ENCODE data around the gene IGSF3. TPM values are rescaled to one million over a fixed set of nuclear protein-coding genes. Genes with fewer than 3 reads are reported as not detected.
A peak's percentile ranks its signal among the peaks of the same experiment; 100 is the strongest.
"Not testable (repeated sequence)": the region's sequence is repeated elsewhere in the genome, so short reads cannot be mapped to it uniquely, and the experiment has no call there.

The IGSF3 gene
- total RNA-seq, 1 donor from 2014 or later: 7.2 TPM

- H3K36me3 Mint-ChIP-seq (ENCODE audit: low read depth); H3K4me3 Mint-ChIP-seq; DNase-seq; H3K9me3 Mint-ChIP-seq; H3K27me3 Mint-ChIP-seq; CTCF ChIA-PET; H3K27ac Mint-ChIP-seq; POLR2A ChIA-PET; ATAC-seq (ENCODE audit: low read depth): not testable (repeated sequence)
- peaks cover 20% of the 10 kb centered on the region for H3K4me1 Mint-ChIP-seq
- intact Hi-C loops (cut with micrococcal nuclease): loop anchor here (5.0 kb wide), 1 partner anchor 74 kb away; no protein-coding TSS in a partner anchor
Observed at GRCh38 chr1:116598420-116599036, 69.0 kb downstream of the IGSF3 start.

GRCh38 chr1:116597388-116597787 lies 70.1 kb downstream of the IGSF3 start:
- POLR2A ChIA-PET; DNase-seq; H3K9me3 Mint-ChIP-seq; H3K27me3 Mint-ChIP-seq; H3K27ac Mint-ChIP-seq; ATAC-seq (ENCODE audit: low read depth); H3K36me3 Mint-ChIP-seq (ENCODE audit: low read depth); H3K4me3 Mint-ChIP-seq: not testable (repeated sequence)
- H3K4me1 Mint-ChIP-seq: peaks cover 20% of the 10 kb centered on the region
- CTCF ChIA-PET: interaction anchor here (2.2 to 3.6 kb wide), 5 partner anchors 21 to 111 kb away, joined by 8 to 56 read pairs (median 13); no protein-coding TSS in a partner anchor
- intact Hi-C loops (cut with micrococcal nuclease): loop anchor here (5.0 kb wide), 1 partner anchor 75 kb away; no protein-coding TSS in a partner anchor

DNA sequence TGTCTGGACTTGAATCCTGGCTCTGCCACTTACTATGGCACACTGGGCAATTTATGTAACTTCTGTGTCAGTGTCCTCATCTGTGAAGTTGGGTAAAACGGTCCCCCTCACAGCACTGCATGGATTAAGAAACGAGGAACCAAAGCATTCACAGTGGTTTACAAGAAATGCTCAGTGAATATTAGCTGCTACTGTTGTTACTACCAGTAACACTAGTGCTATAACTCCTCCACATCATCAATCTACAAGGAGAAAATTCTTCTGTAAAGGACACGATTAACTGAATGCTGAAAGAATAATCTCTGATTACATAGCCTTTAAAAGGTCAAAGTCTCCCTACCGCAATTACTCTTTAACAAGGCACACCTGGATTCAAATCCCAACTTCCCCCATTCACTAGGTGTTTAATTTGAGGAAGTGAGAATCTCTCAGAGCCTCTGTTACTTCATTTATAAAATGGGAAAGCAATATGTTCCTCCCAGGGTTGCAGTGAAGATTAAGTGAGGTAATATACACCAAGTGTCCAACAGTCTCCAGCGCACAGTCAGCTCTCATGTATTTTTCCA lies 70.7 kb downstream of the IGSF3 start:
- DNase-seq; H3K36me3 Mint-ChIP-seq (ENCODE audit: low read depth); H3K27me3 Mint-ChIP-seq; H3K4me3 Mint-ChIP-seq; H3K9me3 Mint-ChIP-seq; H3K27ac Mint-ChIP-seq: not testable (repeated sequence)
- intact Hi-C loops (cut with micrococcal nuclease): loop anchor here (1.0 to 5.0 kb wide), 3 partner anchors 23 to 458 kb away; no protein-coding TSS in a partner anchor
- peaks cover 20% of the 10 kb centered on the region for H3K4me1 Mint-ChIP-seq
- ATAC-seq (ENCODE audit: low read depth): peak; percentile 25
- ChIA-PET CTCF (interaction anchor here (0.8 to 3.6 kb wide), 12 partner anchors 10 to 458 kb away, joined by 3 to 56 read pairs (median 8); partner anchors contain the start of gene CD58), POLR2A (interaction anchor here (1.0 to 2.8 kb wide), 3 partner anchors 22 to 40 kb away, joined by 3 to 13 read pairs (median 11); partner anchors contain the start of gene CD58)

DNA sequence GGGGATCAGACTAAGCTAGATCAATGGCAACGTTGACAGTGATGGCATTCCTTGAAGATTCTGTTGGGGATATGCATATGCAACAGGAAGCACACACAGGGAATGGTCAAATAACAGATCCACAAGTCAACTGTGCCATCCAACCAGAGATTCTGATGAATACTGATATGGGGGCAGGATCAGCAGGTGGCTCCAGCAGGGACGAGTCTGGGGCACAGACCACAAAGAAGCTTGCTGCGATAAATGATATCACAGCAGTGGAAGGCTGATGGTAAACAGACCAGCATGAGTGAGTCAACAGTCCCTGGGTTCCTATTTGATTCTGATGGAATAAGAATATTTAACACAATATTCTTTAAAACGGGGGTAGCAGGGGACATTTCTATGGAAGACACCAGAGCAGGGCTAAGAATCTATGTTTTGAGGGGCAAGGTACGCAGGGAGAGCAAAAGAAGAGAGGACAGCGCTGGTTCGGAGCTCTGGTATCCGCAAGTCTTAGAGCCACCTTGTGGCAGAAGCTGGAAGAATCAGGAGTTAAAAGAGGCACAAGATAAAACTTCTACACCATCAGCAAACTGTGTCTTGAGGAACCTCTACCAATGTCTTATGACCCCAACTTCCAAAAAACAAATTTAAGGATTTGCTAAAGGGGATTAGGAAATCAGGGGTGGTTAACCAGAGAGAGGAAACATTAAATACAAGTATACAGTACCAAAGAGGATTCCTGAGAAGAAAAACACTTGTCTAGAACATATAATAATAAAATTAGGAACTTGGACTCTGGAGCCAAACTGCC lies 71.4 kb downstream of the IGSF3 start:
- ChIA-PET POLR2A (interaction anchor here (1.0 to 2.8 kb wide), 3 partner anchors 21 to 39 kb away, joined by 3 to 13 read pairs (median 11); partner anchors contain the start of gene CD58), CTCF (interaction anchor here (0.8 to 3.6 kb wide), 15 partner anchors 10 to 457 kb away, joined by 3 to 56 read pairs (median 7); partner anchors contain the start of gene CD58)
- peaks cover 20% of the 10 kb centered on the region for H3K4me1 Mint-ChIP-seq
- H3K27me3 Mint-ChIP-seq; H3K36me3 Mint-ChIP-seq (ENCODE audit: low read depth); DNase-seq; H3K9me3 Mint-ChIP-seq: not testable (repeated sequence)
- peak overlapping the region; percentile 37 for H3K27ac Mint-ChIP-seq
- peak; percentile 82 for ATAC-seq (ENCODE audit: low read depth)
- intact Hi-C loops (cut with micrococcal nuclease): loop anchor here (1.0 to 5.0 kb wide), 3 partner anchors 22 to 457 kb away; no protein-coding TSS in a partner anchor
- peak overlapping the region; percentile 67 for H3K4me3 Mint-ChIP-seq

DNA sequence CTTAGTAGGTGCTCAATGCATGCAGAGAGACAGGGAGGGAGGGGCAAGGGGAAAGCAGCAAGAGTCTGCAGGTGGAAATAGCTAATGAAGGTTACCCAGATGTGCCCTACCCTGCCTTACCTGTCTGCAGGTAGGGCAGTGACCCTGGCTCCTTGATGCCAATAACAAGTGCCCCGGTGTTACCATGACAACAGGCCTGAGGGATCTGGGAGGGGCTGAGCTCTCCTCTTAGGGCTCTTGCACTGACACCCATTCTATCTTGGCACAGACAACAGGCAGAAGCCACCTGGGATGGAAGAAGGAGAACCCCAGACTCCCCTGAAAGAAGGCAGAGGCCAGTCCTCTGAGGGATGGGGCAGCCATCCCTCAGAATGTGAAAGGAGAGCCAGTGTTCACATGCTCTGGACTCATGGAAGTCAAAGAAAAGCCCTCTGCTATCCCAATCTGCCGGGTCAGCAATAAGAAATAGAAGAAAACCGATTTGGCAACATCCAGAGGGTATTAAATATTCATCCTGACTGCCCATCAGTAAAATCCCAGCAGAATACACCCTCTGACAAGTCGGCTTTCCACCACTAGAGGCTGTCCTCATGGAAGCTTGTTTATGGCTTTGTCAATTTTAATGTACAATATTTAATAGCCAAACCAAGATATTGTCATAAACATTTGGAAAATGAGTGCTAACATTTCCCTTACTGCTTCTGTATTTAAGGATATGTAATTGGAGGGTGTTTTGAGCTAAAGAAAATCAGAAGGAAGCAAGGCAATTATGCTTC lies 72.3 kb downstream of the IGSF3 start:
- H3K4me1 Mint-ChIP-seq: peaks cover 20% of the 10 kb centered on the region
- not testable (repeated sequence) for ATAC-seq (ENCODE audit: low read depth); H3K27me3 Mint-ChIP-seq; H3K4me3 Mint-ChIP-seq; DNase-seq; H3K9me3 Mint-ChIP-seq; H3K27ac Mint-ChIP-seq; H3K36me3 Mint-ChIP-seq (ENCODE audit: low read depth)
- POLR2A ChIA-PET: interaction anchor here (0.6 to 2.8 kb wide), 4 partner anchors 20 to 80 kb away, joined by 3 to 13 read pairs (median 7); partner anchors contain the start of gene CD58
- intact Hi-C loops (cut with micrococcal nuclease): loop anchor here (5.0 kb wide), 1 partner anchor 77 kb away; no protein-coding TSS in a partner anchor
- CTCF ChIA-PET: interaction anchor here (0.7 to 3.6 kb wide), 14 partner anchors 9 to 456 kb away, joined by 3 to 56 read pairs (median 7); partner anchors contain the start of gene CD58

DNA sequence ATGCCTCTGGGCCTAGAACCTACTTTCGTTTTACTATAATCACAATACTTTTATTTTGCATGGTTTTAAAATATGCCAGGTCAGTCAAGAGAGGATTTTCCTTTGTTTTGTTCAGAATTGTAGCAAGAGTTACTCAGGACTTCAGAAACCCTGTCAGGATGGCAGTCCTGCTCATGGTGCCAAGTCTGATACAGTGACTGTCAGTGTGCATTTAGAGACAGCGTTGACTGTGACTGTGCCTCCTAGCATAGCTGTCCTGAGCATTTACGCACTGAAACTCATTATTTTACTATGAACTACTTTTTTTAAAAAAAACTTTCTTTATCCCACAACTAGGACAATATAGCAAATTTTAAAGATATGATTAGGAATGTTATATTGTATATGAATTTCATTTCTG lies 73.6 kb downstream of the IGSF3 start:
- H3K36me3 Mint-ChIP-seq (ENCODE audit: low read depth): not testable (repeated sequence)

GRCh38 chr1:116593401-116593800 lies 74.1 kb downstream of the IGSF3 start:
- DNase-seq; H3K27ac Mint-ChIP-seq; H3K27me3 Mint-ChIP-seq; intact Hi-C loops (cut with micrococcal nuclease); H3K4me3 Mint-ChIP-seq; H3K9me3 Mint-ChIP-seq; H3K36me3 Mint-ChIP-seq (ENCODE audit: low read depth); ATAC-seq (ENCODE audit: low read depth); POLR2A ChIA-PET: not testable (repeated sequence)
- CTCF ChIA-PET: interaction anchor here (1.4 kb wide), 1 partner anchor 19 kb away, joined by 7 read pairs; no protein-coding TSS in a partner anchor
- H3K4me1 Mint-ChIP-seq: peaks cover 26% of the 10 kb centered on the region

More for the DNA sequence above, 73.6 kb downstream of the IGSF3 start:
- H3K27ac Mint-ChIP-seq; H3K9me3 Mint-ChIP-seq; H3K4me3 Mint-ChIP-seq; intact Hi-C loops (cut with micrococcal nuclease); ATAC-seq (ENCODE audit: low read depth); DNase-seq; H3K27me3 Mint-ChIP-seq: not testable (repeated sequence)
- H3K4me1 Mint-ChIP-seq: peaks cover 26% of the 10 kb centered on the region
- ChIA-PET CTCF (interaction anchor here (1.4 to 3.6 kb wide), 2 partner anchors 19 to 21 kb away, joined by 7 to 56 read pairs; no protein-coding TSS in a partner anchor), POLR2A (interaction anchor here (2.8 kb wide), 1 partner anchor 19 kb away, joined by 13 read pairs; no protein-coding TSS in a partner anchor)

DNA sequence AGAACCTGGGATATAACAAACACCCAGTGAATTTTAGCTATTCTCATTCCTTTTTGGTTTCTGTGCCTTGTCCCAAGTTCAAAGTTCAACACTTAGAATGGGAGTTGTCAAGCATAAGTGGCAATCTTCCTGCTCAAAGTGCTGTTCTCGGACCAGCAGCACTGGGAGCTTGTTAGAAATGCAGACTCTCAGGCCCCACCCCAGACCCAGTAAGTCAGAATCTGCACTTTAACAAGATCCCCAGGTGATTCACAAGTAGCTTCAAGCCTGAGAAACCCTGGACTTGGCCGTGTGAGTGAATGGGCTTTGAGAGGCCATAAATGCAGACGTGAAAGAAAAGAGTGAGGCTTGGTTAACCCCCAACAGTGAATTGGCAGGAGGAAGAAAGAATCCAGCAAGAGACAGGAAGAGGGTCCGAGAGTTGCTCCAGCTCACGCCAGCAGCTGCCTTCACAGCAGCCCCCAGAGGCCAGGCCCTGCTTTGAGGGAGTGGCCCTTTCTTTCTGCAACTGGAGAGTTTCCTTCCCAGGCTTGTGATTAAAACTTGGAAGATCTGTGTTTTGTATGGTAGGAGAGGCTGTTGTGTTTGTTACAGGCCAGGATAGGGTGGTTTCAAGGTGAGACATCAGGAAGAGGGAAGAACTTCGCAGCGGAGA lies 75.5 kb downstream of the IGSF3 start:
- H3K9me3 Mint-ChIP-seq; H3K4me3 Mint-ChIP-seq; intact Hi-C loops (cut with micrococcal nuclease); CTCF ChIA-PET; H3K27me3 Mint-ChIP-seq; DNase-seq; H3K27ac Mint-ChIP-seq; H3K36me3 Mint-ChIP-seq (ENCODE audit: low read depth); ATAC-seq (ENCODE audit: low read depth); POLR2A ChIA-PET: not testable (repeated sequence)
- peaks cover 32% of the 10 kb centered on the region for H3K4me1 Mint-ChIP-seq

DNA sequence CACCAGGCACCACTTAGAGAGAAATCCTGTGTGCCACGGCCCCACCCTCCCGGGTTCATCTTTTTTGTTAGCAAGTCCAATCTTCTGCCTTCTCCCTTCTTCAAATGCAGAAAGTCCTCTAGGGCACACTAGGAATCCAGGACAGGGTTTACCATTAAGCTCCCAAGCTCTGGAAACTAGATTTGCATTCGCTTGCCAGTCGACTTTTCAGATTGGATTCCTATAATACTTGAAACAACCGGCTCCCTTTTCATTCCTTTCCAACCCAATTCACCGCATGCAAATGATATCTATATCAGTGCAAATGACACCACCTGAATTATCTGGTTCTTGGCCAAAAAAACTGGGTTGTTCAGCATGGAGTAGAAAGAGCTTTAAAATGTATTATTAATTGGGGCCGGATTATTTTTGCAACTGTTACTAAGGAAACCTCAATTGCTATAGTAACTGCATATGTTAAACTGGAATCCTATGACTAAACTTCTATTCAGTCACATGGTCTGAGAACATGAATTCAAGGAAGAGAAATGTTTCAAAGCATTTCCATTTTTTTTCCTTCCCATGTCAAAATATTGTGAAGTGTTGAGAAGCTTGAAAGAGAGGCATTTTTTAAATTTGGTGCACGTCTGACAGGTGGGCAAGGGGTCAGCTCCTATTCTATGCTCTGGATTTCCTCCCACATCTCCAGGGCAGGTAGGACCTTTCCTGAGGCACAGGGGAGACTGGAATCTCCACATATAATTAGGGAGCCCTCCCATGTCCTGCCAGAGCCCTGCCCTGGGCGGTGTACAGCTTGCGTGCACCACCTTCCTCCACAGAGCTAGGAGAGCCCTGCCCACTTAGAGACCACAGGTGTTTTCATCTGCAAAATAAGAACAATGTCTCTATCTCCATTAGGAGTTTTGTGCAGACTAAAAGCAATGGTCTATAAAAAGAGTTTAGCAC lies 76.3 kb downstream of the IGSF3 start:
- CTCF ChIA-PET; ATAC-seq (ENCODE audit: low read depth): not testable (repeated sequence)

More for the DNA sequence above, 76.3 kb downstream of the IGSF3 start:
- H3K27ac Mint-ChIP-seq; intact Hi-C loops (cut with micrococcal nuclease); POLR2A ChIA-PET; H3K9me3 Mint-ChIP-seq; H3K36me3 Mint-ChIP-seq (ENCODE audit: low read depth); H3K4me3 Mint-ChIP-seq; H3K27me3 Mint-ChIP-seq; DNase-seq: not testable (repeated sequence)
- peaks cover 33% of the 10 kb centered on the region for H3K4me1 Mint-ChIP-seq

All from activated B cell treated with CpG ODN at 0.5 μM for 24 hours (primary cell).